Endothelial cell of hepatic sinusoid (primary cell): Measurements from ENCODE around the gene EZH2.

Experiments used
- in situ Hi-C: cut with HindIII; loops from 2 replicates; pipeline ENCODE4 v1.10.0; 2017; ENCODE audit warnings: low sequenced_read_pairs

Gene EZH2

DNA sequence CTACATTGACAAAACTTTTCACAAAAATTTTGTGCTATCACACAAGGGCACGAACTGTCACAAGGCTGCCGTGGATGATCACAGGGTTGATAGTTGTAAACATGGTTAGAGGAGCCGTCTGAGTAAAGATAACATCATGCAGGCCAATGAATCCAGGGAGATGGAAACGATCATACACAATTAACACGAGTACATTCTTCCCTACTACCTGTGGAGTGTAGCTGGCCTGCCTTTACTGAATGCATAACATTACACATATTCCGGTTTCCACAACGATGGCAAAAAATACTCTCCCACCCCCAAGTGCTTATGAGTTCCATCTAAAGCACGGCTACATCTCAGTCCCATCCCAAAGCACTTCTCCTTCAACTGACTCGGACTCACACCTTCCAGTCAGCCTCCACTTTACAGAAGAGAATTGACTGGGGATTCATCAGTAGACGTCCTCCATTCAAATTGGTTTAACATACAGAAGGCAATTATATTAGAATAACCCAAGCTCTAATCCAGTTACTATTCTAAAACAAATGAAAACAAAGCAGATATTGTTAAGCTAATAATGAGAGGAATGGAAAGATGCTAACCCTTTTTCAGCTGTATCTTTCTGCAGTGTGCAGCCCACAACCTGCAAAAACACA is 69.0 kb downstream of the EZH2 start:
- in situ Hi-C loops = no loop called here

DNA sequence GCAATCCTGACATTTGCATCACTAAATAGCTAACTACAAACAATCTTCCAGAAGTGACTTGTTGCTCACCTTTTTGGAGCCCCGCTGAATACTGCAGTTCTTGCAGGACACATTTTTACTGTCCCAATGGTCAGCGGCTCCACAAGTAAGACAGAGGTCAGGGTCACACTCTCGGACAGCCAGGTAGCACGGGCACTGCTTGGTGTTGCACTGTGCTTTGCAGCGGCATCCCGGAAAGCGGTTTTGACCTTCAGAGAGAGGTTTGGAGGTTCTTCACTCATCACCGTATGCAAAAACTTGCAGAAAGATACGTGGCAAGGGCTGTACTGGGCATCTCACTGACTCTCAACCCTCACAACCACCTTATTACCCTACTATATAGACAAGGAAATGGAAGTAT is 70.2 kb downstream of the EZH2 start:
- in situ Hi-C loops = no loop called here

DNA sequence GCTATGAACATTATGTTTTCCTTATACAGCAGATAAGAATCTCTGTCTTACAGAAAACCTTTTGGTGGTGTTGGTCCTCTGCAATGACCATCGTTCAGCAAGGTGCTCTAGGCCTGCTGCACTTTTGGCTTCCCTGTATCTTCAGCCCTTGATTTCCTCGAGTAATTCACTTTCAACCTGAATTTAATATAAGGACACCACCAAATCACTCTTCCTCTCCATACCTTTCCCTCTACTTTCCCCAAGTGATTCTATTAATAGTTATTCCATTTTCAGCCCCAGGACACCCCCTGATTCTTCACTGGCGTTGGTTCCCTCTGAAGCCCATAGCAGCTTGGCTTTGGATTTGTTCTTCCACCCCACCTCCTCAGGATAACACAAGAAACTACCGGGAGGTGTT is 72.2 kb downstream of the EZH2 start:
- in situ Hi-C loops = no loop called here

DNA sequence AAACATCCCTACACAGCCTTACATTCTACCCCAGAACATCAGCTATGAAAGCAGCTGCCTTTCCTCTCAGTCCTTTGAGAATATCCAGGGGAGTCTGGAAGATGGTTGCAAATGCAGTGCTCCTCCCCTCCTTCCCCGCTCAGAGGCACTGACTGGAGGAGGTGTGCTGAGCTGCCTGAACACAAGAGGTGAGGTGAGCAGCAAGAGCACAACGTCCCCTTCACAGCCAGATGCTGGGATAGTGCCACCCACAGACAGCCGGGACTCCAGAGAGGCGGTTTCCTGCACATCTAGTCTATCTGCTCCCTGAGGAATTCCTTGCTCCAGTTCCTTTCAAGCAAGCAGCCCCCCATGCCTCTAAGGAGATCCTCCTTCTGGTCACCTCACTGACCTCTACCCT is 74.2 kb downstream of the EZH2 start:
- in situ Hi-C loops = no loop called here

DNA sequence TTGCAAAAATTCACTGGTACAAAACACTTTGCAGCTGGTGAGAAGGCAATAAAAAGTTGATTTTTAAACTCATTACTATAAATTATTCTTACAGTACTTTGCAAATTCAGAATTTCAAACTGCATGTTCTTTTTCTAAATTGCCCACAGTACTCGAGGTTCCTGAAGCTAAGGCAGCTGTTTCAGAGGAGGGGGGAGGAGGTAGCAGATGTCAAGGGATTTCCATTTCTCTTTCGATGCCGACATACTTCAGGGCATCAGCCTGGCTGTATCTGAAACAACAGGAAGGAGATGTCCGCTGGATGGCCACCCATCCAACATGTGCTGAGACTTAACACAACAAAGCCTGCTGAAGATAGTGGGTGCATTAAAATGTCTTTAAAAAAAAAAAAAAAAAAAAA is 76.7 kb downstream of the EZH2 start:
- in situ Hi-C loops = no loop called here

DNA sequence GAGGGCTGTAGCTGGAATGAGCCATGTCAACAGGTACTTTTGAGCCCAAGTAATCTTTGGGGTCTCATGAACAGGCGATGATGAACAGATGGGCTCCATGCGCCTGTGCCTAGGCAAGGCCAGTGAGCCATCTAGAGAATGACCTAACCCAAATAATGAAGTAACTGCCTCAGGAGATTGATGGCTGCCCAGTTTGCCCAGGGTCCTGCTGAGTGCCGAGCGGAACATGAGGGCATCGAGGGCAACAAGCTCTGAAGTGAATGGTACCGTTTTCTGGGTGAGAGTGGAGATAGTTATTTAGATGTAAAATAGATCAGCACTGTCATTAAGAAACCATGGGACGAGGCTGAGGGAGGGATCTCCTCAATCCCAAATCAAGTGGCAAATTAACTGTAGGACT is 77.9 kb downstream of the EZH2 start:
- in situ Hi-C loops = no loop called here

DNA sequence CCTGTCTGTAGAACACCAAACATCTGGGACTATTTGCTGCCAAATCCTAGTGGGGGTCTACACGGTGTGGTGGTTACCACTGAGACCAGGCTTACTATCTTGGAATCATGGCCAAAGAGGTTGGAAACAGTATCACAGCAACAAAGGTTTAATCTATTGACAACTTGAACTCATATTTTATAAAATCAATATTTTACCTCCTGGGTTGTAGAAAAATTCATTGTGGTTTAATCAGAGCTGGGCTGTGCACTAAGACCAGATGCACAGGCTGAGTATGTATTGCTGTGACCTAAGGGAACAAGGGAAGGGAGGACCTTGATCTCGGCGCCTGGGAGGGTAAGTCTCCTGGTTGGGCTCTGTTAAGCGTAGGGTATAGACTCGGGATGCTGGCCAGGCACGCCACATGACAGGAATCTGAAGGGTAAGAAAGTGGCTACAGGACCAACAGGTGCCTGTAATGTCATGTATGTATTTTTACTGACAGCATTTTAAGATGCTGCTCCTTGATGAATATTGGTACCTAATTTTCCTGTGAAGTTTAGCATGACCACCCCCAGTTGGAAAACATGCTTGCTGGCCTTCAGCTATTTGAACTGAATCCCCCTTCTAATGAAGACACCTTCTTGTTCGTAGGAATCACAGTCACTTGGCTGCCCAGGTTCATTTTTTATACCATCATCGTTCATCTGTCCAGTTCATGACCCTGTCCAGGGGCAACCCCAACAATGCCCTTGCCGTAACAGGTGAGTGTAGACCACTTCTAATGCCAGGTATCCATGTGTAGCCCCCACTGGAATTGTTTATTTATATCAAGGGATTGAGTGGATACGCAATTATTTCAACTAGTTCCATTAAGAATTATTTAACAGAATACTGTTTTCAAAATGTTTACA is 79.5 kb downstream of the EZH2 start:
- in situ Hi-C loops = no loop called here

DNA sequence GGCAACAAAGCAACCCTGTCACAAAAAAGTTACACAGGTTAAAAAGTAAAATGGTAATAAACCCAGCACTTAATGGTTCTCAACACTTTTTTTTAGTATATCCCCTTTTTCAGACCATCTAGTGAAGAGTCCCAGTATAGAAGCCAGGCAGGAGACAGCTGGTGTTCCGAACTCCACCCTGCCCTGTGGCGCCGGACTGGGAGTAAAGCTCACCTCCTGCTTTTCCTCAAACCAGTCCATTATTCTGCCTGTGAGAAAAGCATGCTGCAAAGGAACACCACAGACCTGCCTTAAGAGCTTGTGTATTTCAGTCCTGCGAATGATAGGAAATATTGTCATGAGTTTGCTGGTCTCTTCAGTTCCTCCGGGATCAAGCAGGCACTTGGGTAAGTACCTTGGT is 81.0 kb downstream of the EZH2 start:
- in situ Hi-C loops = no loop called here

DNA sequence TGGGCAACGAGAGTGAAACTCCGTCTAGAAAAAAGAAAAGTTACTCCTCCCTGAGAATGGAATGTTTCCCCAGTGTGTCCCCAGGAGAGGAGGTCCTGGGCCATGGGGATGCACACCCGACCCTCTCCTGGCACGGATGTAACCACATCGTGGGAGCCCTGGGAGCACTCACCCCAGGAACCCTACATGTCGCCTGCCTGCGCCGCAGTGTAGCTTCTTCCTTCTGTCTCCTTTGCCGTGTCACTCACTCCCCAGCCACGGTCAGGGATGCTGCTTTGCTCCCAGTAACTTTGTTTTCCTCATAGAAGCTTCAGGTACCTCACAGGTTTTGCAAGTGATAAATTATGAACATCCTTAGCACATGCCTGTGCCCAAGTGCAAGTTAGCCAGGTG is 82.0 kb downstream of the EZH2 start:
- in situ Hi-C loops = no loop called here

DNA sequence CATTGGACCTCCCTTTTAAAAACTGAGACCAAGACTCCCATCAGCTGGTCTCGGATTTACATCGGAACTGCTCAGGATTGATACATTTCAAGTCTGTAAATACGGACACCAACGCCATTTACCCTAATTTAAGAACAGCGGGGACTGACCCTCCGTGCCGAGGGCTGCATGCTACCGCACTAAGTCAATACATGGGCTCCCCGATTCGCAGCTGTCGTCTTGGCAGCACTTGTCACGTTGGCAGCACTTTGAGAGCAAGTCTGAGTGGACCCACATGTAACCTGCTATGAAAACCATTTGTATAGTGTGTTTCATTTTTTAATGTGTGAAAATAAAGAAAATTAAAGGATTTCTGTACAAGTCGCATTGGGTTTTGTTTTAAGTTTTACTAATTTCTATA is 83.4 kb downstream of the EZH2 start:
- in situ Hi-C loops = no loop called here

DNA sequence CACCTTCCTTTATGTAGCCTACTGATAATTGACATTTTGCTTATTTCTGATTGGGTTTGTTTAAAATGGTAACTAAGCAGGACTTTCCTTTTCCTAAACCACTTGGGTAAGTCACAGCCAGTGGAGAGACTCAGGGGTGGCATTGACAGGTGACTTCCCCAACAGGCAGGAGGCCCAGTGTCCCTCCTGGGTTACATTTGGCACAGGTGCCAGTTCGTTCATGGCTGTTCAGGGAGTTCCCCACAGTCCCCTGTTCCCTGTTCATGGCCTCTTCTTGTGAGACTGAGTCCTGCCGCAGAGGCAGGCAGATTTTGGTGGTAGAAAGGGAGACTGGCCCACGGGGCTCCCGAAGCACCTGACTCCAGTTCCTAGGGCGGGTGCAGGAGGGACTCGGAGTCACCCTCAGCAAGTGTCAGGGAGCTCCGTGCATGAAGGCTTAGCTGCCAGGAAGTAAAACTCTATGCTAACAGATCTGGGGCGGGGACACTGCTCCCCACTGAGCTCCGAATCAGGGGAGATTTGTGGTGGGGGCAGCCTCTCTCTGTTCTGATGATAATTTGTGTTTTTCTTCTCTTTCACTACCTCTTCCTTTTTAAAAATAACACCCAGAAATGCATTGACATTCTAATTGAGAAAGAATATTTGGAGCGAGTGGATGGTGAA is 84.1 kb downstream of the EZH2 start:
- in situ Hi-C loops = no loop called here

DNA sequence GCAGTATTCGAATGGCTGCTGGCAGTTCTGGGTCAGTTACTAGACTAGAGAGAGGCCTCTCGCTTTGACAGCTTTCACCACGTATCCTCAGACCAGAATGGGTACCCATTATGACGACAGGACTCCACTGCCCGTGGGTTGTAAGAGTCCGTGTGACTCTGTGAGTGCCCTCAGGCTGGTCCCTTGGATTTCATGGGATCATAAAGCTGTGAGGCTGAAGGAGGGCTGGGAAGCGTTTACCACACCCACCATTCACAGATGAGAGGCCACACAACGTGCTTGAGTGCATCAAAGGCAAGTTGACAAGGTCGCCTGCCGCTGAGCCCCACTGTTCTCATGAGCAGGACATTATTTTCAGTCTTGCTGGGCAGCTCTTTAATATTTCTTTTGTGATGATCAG is 87.2 kb downstream of the EZH2 start:
- in situ Hi-C loops = no loop called here

DNA sequence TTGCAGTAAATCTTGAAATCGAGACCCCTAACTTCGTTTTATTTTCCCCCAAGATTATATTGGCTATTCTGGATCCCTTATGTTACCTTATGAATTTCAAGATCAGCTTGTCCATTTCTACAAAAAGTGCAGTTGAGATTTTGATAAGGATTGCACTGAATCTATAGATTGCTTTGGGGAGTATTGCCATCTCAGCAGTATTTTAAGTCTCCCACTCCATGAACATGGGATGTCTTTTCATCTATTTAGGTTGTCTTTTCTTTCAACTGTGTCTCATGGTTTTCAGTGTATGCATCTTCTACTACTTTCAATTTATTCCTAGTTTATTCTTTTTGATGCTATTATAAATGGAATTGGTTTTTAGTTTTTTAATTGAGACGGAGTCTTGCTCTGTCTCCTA is 89.6 kb downstream of the EZH2 start:
- in situ Hi-C loops = no loop called here

DNA sequence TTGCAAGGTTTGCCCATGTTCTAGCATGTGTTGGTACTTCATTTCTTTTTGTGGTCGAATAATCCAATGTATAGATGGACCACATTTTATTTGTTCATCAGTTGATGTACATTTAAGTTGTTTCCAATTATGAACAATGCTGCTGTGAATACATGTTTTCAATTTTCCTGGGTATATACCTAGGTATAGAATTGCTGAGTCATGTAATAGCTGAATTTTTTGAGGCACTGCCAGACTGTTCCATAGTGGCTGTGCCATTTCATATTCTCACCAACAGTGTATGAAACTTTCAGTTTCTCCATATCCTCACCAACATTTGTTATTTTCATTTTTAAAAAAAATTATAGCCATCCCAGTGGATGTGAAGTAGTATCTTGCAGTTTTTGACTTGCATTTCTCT is 90.5 kb downstream of the EZH2 start:
- in situ Hi-C loops = no loop called here

DNA sequence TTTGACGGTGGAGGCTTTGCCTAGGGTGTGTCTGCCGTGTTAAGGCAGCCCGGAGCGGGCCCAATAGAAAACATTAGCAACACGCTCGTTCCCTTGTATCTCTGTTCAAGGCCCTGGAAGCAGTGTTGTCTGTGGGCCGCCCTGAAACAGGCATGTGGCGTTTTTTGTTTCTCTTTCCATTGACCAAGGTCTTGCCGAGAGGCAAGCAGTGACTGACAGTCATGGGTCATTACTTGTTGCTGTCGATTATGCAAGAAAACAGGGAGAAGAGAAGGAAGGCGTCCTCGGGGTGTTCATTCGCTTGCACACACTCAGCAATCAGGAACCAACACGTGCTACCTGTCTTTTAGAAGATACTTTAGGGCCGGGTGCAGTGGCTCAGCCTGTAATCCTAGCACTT is 92.5 kb downstream of the EZH2 start:
- in situ Hi-C loops = no loop called here

DNA sequence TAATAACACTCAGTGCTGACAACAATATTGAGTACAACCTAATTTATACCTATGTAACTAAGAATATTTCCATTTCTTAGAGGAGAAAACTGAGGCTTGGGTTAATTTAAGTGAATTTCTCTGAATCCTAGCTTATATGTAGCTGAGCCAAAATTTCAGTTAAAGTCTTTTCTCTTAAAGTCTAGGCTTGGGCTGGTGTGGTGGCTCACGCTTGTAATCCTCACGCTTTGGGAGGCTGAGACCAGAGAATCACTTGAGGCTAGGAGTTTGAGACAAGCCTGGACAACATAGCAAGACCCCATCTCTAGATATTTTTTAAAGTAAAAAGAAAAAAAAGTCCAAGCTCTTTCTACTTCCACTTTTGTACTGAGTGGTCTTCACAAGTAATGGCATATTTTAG is 93.2 kb downstream of the EZH2 start:
- in situ Hi-C loops = no loop called here

DNA sequence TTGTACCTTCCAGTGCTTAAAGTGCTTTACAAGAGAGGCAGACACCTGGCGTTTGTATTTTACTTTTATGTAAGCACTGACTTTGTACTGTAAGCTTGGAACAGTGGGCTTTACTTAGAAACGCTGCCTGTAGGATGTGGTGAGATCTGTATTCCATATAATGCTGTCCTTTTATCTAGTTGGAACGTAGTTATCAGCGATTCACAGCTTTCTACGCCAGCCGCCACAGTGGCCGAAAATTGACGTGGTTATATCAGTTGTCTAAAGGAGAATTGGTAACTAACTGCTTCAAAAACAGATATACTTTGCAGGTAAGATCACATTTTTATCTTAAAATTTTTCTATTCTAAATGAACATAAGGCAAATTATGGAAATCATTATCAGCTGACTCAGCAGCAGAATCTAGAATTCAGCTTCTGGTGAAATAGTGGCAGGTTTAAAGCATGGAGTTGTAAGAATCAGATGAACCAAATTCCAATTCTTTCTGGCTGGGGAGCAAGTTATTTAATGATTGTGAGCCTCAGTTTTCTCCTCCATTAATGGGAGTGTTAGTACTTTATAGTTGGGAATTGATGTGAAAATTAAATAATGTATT is 93.9 kb downstream of the EZH2 start:
- in situ Hi-C loops = no loop called here

DNA sequence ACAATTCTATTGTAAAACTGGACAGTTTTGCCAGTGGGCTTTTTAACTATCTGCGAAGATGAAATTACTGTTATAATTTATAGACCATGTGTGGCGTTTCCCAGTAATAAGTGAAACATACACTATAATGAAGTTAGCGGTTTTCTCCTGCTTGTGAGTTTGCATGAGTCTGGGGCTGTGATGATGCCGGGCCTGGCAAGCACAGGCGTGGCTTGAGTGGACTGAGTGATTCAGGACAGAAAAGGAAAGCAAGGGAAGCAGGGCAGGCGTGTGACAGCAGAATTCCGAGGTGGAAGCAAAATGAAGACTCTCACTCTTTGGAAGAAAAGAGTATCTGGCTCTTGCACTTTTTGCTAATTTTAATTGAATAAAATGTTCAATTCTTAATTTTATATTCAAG is 94.9 kb downstream of the EZH2 start:
- in situ Hi-C loops = no loop called here

DNA sequence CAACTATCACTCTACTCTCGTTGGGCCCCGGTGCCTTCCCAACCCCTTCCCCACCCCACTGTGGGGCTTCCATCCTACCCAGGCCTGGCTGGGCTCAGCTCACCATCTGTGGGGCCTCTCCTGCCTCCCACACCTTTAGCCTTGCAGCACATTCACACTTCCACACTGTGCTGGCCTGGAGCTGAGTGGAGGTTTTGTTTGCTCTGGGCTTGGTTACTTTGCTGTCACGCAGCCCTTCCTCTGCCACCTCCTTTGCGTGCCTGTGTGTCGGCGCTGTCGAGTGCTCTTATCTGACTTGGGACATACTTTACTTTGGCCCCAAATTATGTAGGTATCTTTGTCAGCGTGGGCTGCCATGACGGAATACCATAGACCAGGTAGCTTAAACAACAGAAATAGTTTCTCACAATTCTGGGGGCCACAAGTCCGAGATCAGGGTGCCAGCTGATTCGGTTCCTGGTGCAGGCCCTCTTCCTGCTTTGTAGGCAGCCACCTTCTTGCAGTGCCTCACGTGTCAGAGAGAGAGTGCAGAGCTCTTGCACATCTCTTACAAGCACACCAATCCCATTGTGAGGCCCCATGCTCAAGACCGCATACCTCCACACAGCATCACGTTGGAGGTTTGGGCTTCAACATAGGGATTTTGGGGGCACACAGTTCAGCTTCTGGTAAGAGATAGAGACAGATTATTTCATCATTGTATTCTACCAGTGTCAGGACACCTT is 96.4 kb downstream of the EZH2 start:
- in situ Hi-C loops = no loop called here

DNA sequence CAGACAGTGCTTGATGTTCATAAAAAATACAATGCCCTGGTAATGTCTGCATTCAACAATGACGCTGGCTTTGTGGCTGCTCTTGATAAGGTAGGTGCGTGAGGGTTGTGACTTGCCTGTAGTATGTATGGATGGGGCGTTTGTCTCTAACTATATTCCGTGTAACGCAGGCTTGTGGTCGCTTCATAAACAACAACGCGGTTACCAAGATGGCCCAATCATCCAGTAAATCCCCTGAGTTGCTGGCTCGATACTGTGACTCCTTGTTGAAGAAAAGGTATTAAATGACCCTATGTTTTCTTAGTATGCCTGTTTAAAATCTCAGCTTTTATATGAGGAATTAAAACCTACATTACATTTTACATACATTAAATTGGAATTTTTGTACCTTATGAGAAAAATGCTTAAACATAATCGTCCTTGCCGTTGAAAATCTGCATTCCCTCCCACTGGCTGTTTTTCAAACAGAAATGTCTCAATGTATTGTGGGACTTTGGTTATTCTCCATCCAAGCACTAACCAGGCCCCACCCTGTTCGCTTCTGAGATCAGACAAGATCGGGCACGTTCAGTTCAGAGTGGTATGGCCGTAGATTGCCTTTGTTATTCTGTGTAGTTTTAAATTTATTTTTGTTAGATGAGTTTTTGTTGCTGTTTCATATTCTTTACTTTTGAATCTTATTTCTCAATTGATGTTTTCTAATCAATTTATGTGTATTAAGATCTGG is 100.1 kb downstream of the EZH2 start:
- in situ Hi-C loops = no loop called here
